Measurements from ENCODE around the gene NR2C1. TPM values are rescaled to one million over a fixed set of nuclear protein-coding genes. Genes with fewer than 3 reads are reported as not detected.

Gene NR2C1
- total RNA-seq (2014; rRNA removed; shearing (Covaris generic)), result 22.5 and 26.0 TPM in 2 replicates

GRCh38 chr12:95072900-95073697 lies at the start of gene NR2C1:
Gene NR2C1, minus strand, starts transcription at chr12:95073618. Its CDS starts 6,234 bp downstream, at chr12:95067384.

GRCh38 chr12:95003213-95003920 lies 70.1 kb downstream of the NR2C1 start, which contains the start of gene NDUFA12:
Gene NDUFA12, minus strand, starts transcription at chr12:95003697. Its CDS starts 17 bp downstream, at chr12:95003680.

Other genes starting within 250 kb of the NR2C1 start
- 75.0 and 81.6 TPM in 2 replicates for gene NDUFA12, start 69.9 kb downstream of the NR2C1 start, total RNA-seq (2014; rRNA removed; shearing (Covaris generic))
- 3.9 and 4.9 TPM in 2 replicates for gene FGD6, start 143.8 kb upstream of the NR2C1 start, total RNA-seq (2014; rRNA removed; shearing (Covaris generic))
- 38.2 and 52.2 TPM in 2 replicates for gene VEZT, start 144.2 kb upstream of the NR2C1 start, total RNA-seq (2014; rRNA removed; shearing (Covaris generic))